HCT116 (cell line): ENCODE results near the gene NR2F6. TPM values are rescaled to one million over a fixed set of nuclear protein-coding genes. Genes with fewer than 3 reads are reported as not detected.

ENCODE experiments used
- ATAC-seq: fragments of 200-7000 bp; cut with Tn5 transposase; 2 replicates; pipeline ENCODE4 v1.9.1; 2020; ENCODE audit warnings: mild to moderate bottlenecking, moderate library complexity
- BruUV-seq: library from RNA; stranded (reverse); fragments of 400-500 nt; replicated peaks from 2 replicates; lab custom pipeline; 2021; lab: Mats Ljungman, UMichigan
- CTCF ChIA-PET: fragments of 300-600 bp; sonication (Branson Sonifier 250); formaldehyde crosslinking; loops from one replicate; lab custom pipeline; 2021; ENCODE audit warnings: antibody characterized with exemption; lab: Charles Lee
- POLR2A ChIA-PET: fragments of 300-600, 350-600 bp; sonication (Branson Sonifier 250); formaldehyde crosslinking; loops from one replicate; lab custom pipeline; 2021; ENCODE audit warnings: antibody characterized with exemption; lab: Charles Lee
- RAD21 ChIA-PET, 2 experiments: fragments of 300-600 bp; sonication (Branson Sonifier 250); formaldehyde crosslinking; loops; one replicate each; lab custom pipeline; 2023; ENCODE audit warnings: low total read pairs in 2 of 2; ENCODE audit not compliant: uncharacterized antibody in 2 of 2, unreplicated experiment in 2 of 2, low non-redundant PET in 1 of 2; lab: Charles Lee
- DNase-seq: peaks from one replicate; pipeline ENCODE4 v3.0.0-alpha.2; 2010; ENCODE audit warnings: low read depth, low spot score
- H2AFZ ChIP-seq: fragments of 200-600 bp; shearing (Covaris generic), sonication (generic); 2 replicates; pipeline ENCODE4 v1.6.1; 2017; ENCODE audit warnings: low read depth, mixed run types, mixed read lengths, antibody characterized with exemption, low read length; ENCODE audit not compliant: poor library complexity, severe bottlenecking
- H3K27ac ChIP-seq: 2 replicates; pipeline ENCODE4 v1.5.1; 2012; ENCODE audit warnings: low read depth, low read length
- H3K27me3 ChIP-seq: fragments of 200-600 bp; sonication (generic); 2 replicates; pipeline ENCODE4 v1.6.1; 2016; ENCODE audit warnings: mixed run types, low read length, mixed read lengths; ENCODE audit not compliant: insufficient read depth
- H3K36me3 ChIP-seq, 2 experiments: fragments of 200-500 bp in 1 of 2; fragments of 200-600 bp in 1 of 2; sonication (Bioruptor generic) in 1 of 2; sonication (generic) in 1 of 2; 2 replicates each; pipeline versions ENCODE4 v1.5.1 to v1.6.1; 2014 to 2016; ENCODE audit warnings: low read length in 2 of 2, inconsistent platforms in 1 of 2, mixed read lengths in 1 of 2, mixed run types in 1 of 2; ENCODE audit not compliant: insufficient read depth in 2 of 2, control insufficient read depth in 1 of 2
- H3K4me1 ChIP-seq, 2 experiments: fragments of 200-600 bp in 1 of 2; sonication (generic) in 1 of 2; 2 replicates each; pipeline versions ENCODE4 v1.5.1 to v1.6.1; 2012 to 2017; ENCODE audit warnings: low read length in 2 of 2, inconsistent platforms in 1 of 2, mild to moderate bottlenecking in 1 of 2, mixed read lengths in 1 of 2, mixed run types in 1 of 2, moderate library complexity in 1 of 2; ENCODE audit not compliant: insufficient read depth in 2 of 2, control insufficient read depth in 1 of 2
- H3K4me2 ChIP-seq: fragments of 200-600 bp; sonication (generic); 2 replicates; pipeline ENCODE4 v1.6.1; 2017; ENCODE audit warnings: mixed run types, low read length, mixed read lengths
- H3K4me3 ChIP-seq, 2 experiments: fragments of 200-600 bp in 1 of 2; sonication (generic) in 1 of 2; replicated peaks in 1 of 2; 2 replicates each; pipeline ENCODE4 v1.5.1; 2011 to 2016; ENCODE audit warnings: low read length in 2 of 2, control low read depth in 1 of 2, low read depth in 1 of 2, mild to moderate bottlenecking in 1 of 2, mixed read lengths in 1 of 2, mixed run types in 1 of 2
- H3K79me2 ChIP-seq: fragments of 200-600 bp; sonication (generic); 2 replicates; pipeline ENCODE4 v1.6.1; 2017; ENCODE audit warnings: mild to moderate bottlenecking, mixed run types, low read length, moderate library complexity, mixed read lengths; ENCODE audit not compliant: insufficient read depth
- H3K9ac ChIP-seq: fragments of 200-600 bp; sonication (generic); 2 replicates; pipeline ENCODE4 v1.6.1; 2016; ENCODE audit warnings: low read length, mixed read lengths
- H3K9me2 ChIP-seq: fragments of 200-600 bp; sonication (generic), shearing (Covaris generic); 2 replicates; pipeline ENCODE4 v1.6.1; 2017; ENCODE audit warnings: mixed run types, mild to moderate bottlenecking, moderate library complexity; ENCODE audit not compliant: insufficient read depth
- H3K9me3 ChIP-seq, 2 experiments: fragments of 200-500 bp in 1 of 2; fragments of 200-600 bp in 1 of 2; sonication (Bioruptor generic) in 1 of 2; sonication (generic) in 1 of 2; 2 replicates each; pipeline ENCODE4 v1.6.1; 2014 to 2017; ENCODE audit warnings: low read length in 2 of 2, mixed read lengths in 2 of 2, inconsistent platforms in 1 of 2, low read depth in 1 of 2, mild to moderate bottlenecking in 1 of 2, mixed run types in 1 of 2, moderate library complexity in 1 of 2; ENCODE audit not compliant: control insufficient read depth in 1 of 2, insufficient read depth in 1 of 2
- H4K20me1 ChIP-seq: fragments of 200-600 bp; sonication (generic), shearing (Covaris generic); 2 replicates; pipeline ENCODE4 v1.6.1; 2017; ENCODE audit warnings: mixed run types, mild to moderate bottlenecking, moderate library complexity; ENCODE audit not compliant: insufficient read depth
- CBX3 ChIP-seq: IDR thresholded peaks from 2 replicates; pipeline ENCODE4 v1.6.1; 2012; ENCODE audit warnings: low read depth
- CEBPB ChIP-seq: IDR thresholded peaks from 2 replicates; pipeline ENCODE4 v1.6.1; 2012; ENCODE audit warnings: low read depth
- EGR1 ChIP-seq: IDR thresholded peaks from 2 replicates; pipeline ENCODE4 v1.6.1; 2012; ENCODE audit warnings: low read depth
- ELF1 ChIP-seq: IDR thresholded peaks from 2 replicates; pipeline ENCODE4 v1.6.1; 2012; ENCODE audit warnings: low read depth, borderline replicate concordance
- EZH2phosphoT487 ChIP-seq: fragments of 200-600 bp; IDR thresholded peaks from 2 replicates; pipeline ENCODE4 v1.6.1; 2018; ENCODE audit warnings: antibody characterized with exemption, borderline replicate concordance
- FOSL1 ChIP-seq: IDR thresholded peaks from 2 replicates; pipeline ENCODE4 v1.6.1; 2012; ENCODE audit warnings: low read depth
- JUND ChIP-seq: IDR thresholded peaks from 2 replicates; pipeline ENCODE4 v1.6.1; 2012
- POLR2A ChIP-seq: IDR thresholded peaks from 2 replicates; pipeline ENCODE4 v1.7.0; 2011; ENCODE audit warnings: borderline replicate concordance; ENCODE audit not compliant: insufficient read depth, insufficient read length; ENCODE audit errors: extremely low read depth
- POLR2AphosphoS5 ChIP-seq: IDR thresholded peaks from 2 replicates; pipeline ENCODE4 v1.6.1; 2011; ENCODE audit warnings: mild to moderate bottlenecking, low read depth, low read length, moderate library complexity
- RAD21 ChIP-seq: IDR thresholded peaks from 2 replicates; pipeline ENCODE4 v1.6.1; 2012; ENCODE audit warnings: low read depth, mild to moderate bottlenecking
- SIN3A ChIP-seq: IDR thresholded peaks from 2 replicates; pipeline ENCODE4 v1.6.1; 2012; ENCODE audit warnings: low read depth
- SP1 ChIP-seq: IDR thresholded peaks from 2 replicates; pipeline ENCODE4 v1.6.1; 2012; ENCODE audit warnings: low read depth
- SRF ChIP-seq: IDR thresholded peaks from 2 replicates; pipeline ENCODE4 v1.6.1; 2012; ENCODE audit warnings: low read depth
- TCF7L2 ChIP-seq: IDR thresholded peaks from 2 replicates; pipeline ENCODE4 v1.7.0; 2011; ENCODE audit warnings: borderline replicate concordance, inconsistent platforms; ENCODE audit not compliant: insufficient read depth, insufficient read length; ENCODE audit errors: extremely low read depth
- YY1 ChIP-seq: IDR thresholded peaks from 2 replicates; pipeline ENCODE4 v1.6.1; 2011; ENCODE audit warnings: low read length, low read depth, moderate library complexity, mild to moderate bottlenecking; ENCODE audit not compliant: insufficient replicate concordance; ENCODE audit errors: extremely low read depth
- ZFX ChIP-seq: fragments of 450-650 bp; IDR thresholded peaks from 2 replicates; pipeline ENCODE4 v1.6.1; 2017
- intact Hi-C: fragments of 100-400 bp; cut with micrococcal nuclease; formaldehyde crosslinking; loops from 2 replicates; pipeline ENCODE4 v1.10.0; 2022
- total RNA-seq: library from RNA; stranded (reverse); gene quantifications from one replicate; pipeline ENCODE4 v1.2.1, GENCODE V29; 2021; ENCODE audit not compliant: unreplicated experiment
- TF ChIP-seq, protein P1 (sequence below), 3 experiments: fragments of 200-600 bp in 1 of 3; sonication (generic) in 1 of 3; IDR thresholded peaks in 2 of 3; conservative IDR thresholded peaks in 1 of 3; 2 replicates each; pipeline ENCODE4 v1.5.1; 2012 to 2017; ENCODE audit warnings: low read depth in 2 of 3, low read length in 2 of 3, antibody characterized with exemption in 1 of 3, borderline replicate concordance in 1 of 3, control low read depth in 1 of 3, mild to moderate bottlenecking in 1 of 3, mixed read lengths in 1 of 3, mixed run types in 1 of 3, moderate library complexity in 1 of 3; ENCODE audit not compliant: insufficient read depth in 1 of 3
- TF ChIP-seq, protein P2 (sequence below): IDR thresholded peaks from 2 replicates; pipeline ENCODE4 v1.6.1; 2012
- TF ChIP-seq, protein P3 (sequence below): IDR thresholded peaks from 2 replicates; pipeline ENCODE4 v1.6.1; 2012; ENCODE audit warnings: low read depth
- TF ChIP-seq, protein P4 (sequence below): IDR thresholded peaks from 2 replicates; pipeline ENCODE4 v1.6.1; 2012

NR2F6 gene
- total RNA-seq, 1 experiment from 2014 or later, result 88.0 TPM

DNA sequence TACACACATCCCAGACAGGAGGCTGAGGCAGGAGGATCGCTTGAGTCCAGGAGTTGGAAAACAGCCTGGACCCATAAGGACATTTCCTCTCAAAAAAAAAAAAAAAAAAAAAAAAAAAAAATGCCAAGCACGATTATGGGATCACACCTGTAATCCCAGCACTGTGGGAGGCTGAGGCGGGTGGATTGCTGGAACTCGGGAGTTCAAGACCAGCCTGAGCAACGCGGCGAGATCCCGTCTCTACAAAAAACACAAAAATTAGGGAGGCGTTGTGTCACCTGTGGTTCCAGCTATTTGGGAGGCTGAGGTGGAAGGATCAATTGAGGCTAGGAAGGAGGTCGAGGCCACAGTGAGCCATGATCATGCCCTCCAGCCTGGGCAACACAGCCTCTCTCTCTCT is 20.7 kb downstream of the NR2F6 start:
- Histone ChIP-seq H3K36me3 (no peaks in the 10 kb centered on the region), H3K79me2 (peaks cover 16% of the 10 kb centered on the region; the same call in 1 of the 2 replicates), H4K20me1 (no peaks in the 10 kb centered on the region), H3K4me2 (peak overlapping the region; percentile 99), H3K27me3 (no peaks in the 10 kb centered on the region), H3K4me3 (peak overlapping the region; percentile 81 to 92; a peak in 3 of 4 replicates), H3K4me1 (peaks cover 25 to 47% of the 10 kb centered on the region in 2 experiments), H3K27ac (peak overlapping the region; percentile 85; the same call in 1 of the 2 replicates), H3K9me2 (no peaks in the 10 kb centered on the region), H3K9me3 (no peaks in the 10 kb centered on the region), H3K9ac (peak overlapping the region; percentile 98; the same call in 1 of the 2 replicates), H2AFZ (no peak overlapping the region)
- DNase-seq (no peak), ATAC-seq (no peak)
- ChIA-PET RAD21 (no interaction called here), CTCF (no interaction called here), POLR2A (interaction anchor here (3.0 to 3.1 kb wide), 3 partner anchors 10 to 24 kb away, joined by 9 to 29 read pairs (median 24); partner anchors contain the start of gene USE1)
- intact Hi-C loops, result loop anchor here (5.0 kb wide), 1 partner anchor 148 kb away; the partner anchor contains the start of genes HAUS8 and MYO9B
- BruUV-seq, result no TSS peak
- TF ChIP-seq EGR1 (no peak), FOSL1 (no peak), EZH2phosphoT487 (no peak), JUND (no peak), SIN3A (no peak), ELF1 (no peak), POLR2AphosphoS5 (no peak), ZFX (no peak), POLR2A (no peak), RAD21 (no peak), TCF7L2 (no peak), SP1 (no peak), CBX3 (no peak), SRF (no peak), CEBPB (no peak), YY1 (no peak)
- TF ChIP-seq, protein P1, sequence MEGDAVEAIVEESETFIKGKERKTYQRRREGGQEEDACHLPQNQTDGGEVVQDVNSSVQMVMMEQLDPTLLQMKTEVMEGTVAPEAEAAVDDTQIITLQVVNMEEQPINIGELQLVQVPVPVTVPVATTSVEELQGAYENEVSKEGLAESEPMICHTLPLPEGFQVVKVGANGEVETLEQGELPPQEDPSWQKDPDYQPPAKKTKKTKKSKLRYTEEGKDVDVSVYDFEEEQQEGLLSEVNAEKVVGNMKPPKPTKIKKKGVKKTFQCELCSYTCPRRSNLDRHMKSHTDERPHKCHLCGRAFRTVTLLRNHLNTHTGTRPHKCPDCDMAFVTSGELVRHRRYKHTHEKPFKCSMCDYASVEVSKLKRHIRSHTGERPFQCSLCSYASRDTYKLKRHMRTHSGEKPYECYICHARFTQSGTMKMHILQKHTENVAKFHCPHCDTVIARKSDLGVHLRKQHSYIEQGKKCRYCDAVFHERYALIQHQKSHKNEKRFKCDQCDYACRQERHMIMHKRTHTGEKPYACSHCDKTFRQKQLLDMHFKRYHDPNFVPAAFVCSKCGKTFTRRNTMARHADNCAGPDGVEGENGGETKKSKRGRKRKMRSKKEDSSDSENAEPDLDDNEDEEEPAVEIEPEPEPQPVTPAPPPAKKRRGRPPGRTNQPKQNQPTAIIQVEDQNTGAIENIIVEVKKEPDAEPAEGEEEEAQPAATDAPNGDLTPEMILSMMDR (IDR thresholded peaks at IDR 0.05 in 2 of 3, conservative IDR thresholded peaks at IDR 0.05 in 1 of 3; ENCODE audit: borderline replicate concordance in 1 of 3, insufficient read depth in 1 of 3, low read depth in 2 of 3, low read length in 2 of 3), result no peak
- TF ChIP-seq, protein P2, sequence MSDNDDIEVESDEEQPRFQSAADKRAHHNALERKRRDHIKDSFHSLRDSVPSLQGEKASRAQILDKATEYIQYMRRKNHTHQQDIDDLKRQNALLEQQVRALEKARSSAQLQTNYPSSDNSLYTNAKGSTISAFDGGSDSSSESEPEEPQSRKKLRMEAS, result no peak
- TF ChIP-seq, protein P3, sequence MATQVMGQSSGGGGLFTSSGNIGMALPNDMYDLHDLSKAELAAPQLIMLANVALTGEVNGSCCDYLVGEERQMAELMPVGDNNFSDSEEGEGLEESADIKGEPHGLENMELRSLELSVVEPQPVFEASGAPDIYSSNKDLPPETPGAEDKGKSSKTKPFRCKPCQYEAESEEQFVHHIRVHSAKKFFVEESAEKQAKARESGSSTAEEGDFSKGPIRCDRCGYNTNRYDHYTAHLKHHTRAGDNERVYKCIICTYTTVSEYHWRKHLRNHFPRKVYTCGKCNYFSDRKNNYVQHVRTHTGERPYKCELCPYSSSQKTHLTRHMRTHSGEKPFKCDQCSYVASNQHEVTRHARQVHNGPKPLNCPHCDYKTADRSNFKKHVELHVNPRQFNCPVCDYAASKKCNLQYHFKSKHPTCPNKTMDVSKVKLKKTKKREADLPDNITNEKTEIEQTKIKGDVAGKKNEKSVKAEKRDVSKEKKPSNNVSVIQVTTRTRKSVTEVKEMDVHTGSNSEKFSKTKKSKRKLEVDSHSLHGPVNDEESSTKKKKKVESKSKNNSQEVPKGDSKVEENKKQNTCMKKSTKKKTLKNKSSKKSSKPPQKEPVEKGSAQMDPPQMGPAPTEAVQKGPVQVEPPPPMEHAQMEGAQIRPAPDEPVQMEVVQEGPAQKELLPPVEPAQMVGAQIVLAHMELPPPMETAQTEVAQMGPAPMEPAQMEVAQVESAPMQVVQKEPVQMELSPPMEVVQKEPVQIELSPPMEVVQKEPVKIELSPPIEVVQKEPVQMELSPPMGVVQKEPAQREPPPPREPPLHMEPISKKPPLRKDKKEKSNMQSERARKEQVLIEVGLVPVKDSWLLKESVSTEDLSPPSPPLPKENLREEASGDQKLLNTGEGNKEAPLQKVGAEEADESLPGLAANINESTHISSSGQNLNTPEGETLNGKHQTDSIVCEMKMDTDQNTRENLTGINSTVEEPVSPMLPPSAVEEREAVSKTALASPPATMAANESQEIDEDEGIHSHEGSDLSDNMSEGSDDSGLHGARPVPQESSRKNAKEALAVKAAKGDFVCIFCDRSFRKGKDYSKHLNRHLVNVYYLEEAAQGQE, result no peak
- TF ChIP-seq, protein P4, sequence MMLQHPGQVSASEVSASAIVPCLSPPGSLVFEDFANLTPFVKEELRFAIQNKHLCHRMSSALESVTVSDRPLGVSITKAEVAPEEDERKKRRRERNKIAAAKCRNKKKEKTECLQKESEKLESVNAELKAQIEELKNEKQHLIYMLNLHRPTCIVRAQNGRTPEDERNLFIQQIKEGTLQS, result no peak
